Bronchial epithelial cell (primary cell): ENCODE measurements around the gene NRN1L. TPM values are rescaled to one million over a fixed set of nuclear protein-coding genes. Genes with fewer than 3 reads are reported as not detected.
"Not testable (repeated sequence)": the region's sequence is repeated elsewhere in the genome, so short reads cannot be mapped to it uniquely, and the experiment has no call there.

Experiments used
- DNase-seq: peaks from one replicate; pipeline ENCODE4 v3.0.0-alpha.2; 2010; ENCODE audit warnings: low read depth
- FAIRE-seq: peaks from 2 replicates; lab custom pipeline; 2011; peaks lifted over from hg19 to GRCh38; lab: Jason Lieb, UNC
- H3K27me3 ChIP-seq: 2 replicates; pipeline ENCODE4 v1.5.1; 2011; ENCODE audit warnings: low read length; ENCODE audit not compliant: control insufficient read depth, insufficient read depth
- H3K36me3 ChIP-seq: 2 replicates; pipeline ENCODE4 v1.5.1; 2011; ENCODE audit warnings: low read length; ENCODE audit not compliant: control insufficient read depth, insufficient read depth
- H3K4me3 ChIP-seq: 2 replicates; pipeline ENCODE4 v1.5.1; 2011; ENCODE audit warnings: mild to moderate bottlenecking, low read depth, low read length, control low read depth
- total RNA-seq: library from RNA; depleted of rRNA; stranded (reverse); fragments of >200 nt; gene quantifications from 2 replicates; pipeline ENCODE4 v1.2.1, GENCODE V29; 2014
- TF ChIP-seq, protein P1 (sequence below): IDR thresholded peaks from 2 replicates; pipeline ENCODE4 v1.5.1; 2011; ENCODE audit warnings: mild to moderate bottlenecking, moderate library complexity, low read length, control low read depth, inconsistent platforms; ENCODE audit not compliant: insufficient read depth, severe bottlenecking

The NRN1L gene
- total RNA-seq, 1 donor from 2014 or later: not detected

DNA sequence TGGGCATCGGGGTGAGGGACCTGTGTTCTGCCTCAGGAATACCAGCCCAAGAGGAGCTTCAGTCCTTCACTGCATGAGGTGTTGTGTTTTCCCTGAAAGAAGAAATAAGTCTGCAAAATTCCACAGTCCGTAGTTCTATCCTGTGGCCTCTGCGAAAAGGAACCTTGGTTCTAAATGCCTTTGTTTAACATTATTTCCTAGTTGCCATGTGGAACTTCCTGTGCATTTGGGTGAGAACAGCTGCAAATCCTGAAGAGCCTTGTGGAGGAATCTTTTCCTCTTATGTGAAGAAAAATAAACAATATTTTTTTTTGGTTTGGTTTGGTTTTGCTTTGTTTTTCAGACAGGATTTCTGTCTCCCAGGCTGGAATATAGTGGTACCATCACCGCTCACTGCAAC is 18.1 kb downstream of the NRN1L start:
- TF ChIP-seq, protein P1, sequence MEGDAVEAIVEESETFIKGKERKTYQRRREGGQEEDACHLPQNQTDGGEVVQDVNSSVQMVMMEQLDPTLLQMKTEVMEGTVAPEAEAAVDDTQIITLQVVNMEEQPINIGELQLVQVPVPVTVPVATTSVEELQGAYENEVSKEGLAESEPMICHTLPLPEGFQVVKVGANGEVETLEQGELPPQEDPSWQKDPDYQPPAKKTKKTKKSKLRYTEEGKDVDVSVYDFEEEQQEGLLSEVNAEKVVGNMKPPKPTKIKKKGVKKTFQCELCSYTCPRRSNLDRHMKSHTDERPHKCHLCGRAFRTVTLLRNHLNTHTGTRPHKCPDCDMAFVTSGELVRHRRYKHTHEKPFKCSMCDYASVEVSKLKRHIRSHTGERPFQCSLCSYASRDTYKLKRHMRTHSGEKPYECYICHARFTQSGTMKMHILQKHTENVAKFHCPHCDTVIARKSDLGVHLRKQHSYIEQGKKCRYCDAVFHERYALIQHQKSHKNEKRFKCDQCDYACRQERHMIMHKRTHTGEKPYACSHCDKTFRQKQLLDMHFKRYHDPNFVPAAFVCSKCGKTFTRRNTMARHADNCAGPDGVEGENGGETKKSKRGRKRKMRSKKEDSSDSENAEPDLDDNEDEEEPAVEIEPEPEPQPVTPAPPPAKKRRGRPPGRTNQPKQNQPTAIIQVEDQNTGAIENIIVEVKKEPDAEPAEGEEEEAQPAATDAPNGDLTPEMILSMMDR: no peak
- no peak overlapping the region for H3K4me3 ChIP-seq
- no peaks in the 10 kb centered on the region for H3K27me3 ChIP-seq
- H3K36me3 ChIP-seq: peaks cover 11% of the 10 kb centered on the region
- FAIRE-seq (no peak), DNase-seq (no peak)

DNA sequence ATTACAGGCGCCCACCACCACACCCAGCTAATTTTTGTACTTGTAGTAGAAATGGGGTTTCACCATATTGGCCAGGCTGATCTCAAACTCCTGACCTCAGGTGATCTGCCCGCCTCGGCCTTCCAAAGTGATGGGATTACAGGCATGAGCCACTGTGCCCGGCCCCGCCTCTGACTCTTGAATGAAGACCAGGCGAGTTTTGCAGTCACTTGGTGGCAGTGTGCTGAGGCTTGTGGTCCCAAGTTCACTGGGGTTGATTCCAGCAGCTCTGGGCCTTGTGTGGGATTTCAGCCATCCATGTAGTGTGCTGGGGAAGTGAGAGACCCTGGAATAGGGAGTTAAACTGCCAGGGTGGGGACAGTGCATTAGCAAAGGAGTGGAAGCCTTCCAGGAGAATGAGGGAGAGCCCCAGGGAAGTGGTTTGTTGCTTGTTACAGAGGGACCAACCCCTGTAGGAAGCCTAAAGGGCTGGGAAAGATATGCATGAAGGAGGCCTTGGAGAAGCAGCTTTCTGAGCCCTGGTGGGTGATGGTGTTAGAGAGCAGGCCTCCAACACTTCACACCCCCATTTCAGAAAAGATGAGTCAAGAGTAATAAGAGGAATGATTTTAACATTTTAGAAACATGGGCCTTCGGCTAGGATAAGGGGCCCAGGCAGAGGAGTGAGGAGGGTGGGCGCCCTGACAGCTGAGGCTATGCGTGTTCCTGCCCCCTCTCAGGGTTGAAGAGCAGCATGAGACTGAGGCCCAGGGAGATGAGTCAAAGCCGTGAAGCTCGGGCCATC is 22.9 kb downstream of the NRN1L start:
- no peak for FAIRE-seq
- TF ChIP-seq, protein P1: no peak
- Histone ChIP-seq H3K4me3 (no peak overlapping the region), H3K27me3 (no peaks in the 10 kb centered on the region), H3K36me3 (peaks cover 18% of the 10 kb centered on the region)
- DNase-seq: no peak

DNA sequence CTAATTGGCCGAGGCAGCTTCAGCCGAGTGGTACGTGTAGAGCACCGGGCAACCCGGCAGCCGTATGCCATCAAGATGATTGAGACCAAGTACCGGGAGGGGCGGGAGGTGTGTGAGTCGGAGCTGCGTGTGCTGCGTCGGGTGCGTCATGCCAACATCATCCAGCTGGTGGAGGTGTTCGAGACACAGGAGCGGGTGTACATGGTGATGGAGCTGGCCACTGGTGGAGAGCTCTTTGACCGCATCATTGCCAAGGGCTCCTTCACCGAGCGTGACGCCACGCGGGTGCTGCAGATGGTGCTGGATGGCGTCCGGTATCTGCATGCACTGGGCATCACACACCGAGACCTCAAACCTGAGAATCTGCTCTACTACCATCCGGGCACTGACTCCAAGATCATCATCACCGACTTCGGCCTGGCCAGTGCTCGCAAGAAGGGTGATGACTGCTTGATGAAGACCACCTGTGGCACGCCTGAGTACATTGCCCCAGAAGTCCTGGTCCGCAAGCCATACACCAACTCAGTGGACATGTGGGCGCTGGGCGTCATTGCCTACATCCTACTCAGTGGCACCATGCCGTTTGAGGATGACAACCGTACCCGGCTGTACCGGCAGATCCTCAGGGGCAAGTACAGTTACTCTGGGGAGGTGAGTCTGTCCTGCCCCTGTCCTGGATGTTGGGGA is 24.5 kb downstream of the NRN1L start:
- H3K36me3 ChIP-seq: peaks cover 15% of the 10 kb centered on the region
- FAIRE-seq: no peak

DNA sequence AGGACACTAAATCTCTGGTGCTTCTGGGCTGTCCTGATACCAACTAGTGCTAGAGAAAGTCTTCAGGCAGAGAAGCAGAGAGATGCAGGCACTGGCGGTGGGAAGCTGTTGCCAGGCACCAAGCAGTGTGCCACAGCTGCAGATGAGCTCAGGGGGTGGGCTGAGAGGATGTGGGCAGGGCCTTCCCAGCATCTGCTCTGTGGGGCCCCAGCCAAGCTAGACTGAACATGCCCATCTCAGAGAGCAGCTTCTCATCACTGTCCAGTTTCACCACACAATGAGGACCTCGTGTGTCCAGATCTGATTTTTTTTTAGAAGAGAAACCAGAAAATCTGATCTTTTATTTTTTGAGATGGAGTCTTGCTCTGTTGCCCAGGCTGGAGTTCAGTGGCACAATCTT is 25.5 kb downstream of the NRN1L start:
- FAIRE-seq: no peak
- Histone ChIP-seq H3K27me3 (no peaks in the 10 kb centered on the region), H3K36me3 (peaks cover 18% of the 10 kb centered on the region), H3K4me3 (no peak overlapping the region)
- peak; percentile 70 for DNase-seq
- TF ChIP-seq, protein P1: no peak

More for the DNA sequence above, 24.5 kb downstream of the NRN1L start:
- Histone ChIP-seq H3K27me3 (no peaks in the 10 kb centered on the region), H3K4me3 (no peak overlapping the region)
- no peak for DNase-seq
- TF ChIP-seq, protein P1: no peak

- FAIRE-seq (no peak), DNase-seq (no peak)
- Histone ChIP-seq H3K4me3 (no peak overlapping the region), H3K27me3 (no peaks in the 10 kb centered on the region), H3K36me3 (peaks cover 8% of the 10 kb centered on the region)
- TF ChIP-seq, protein P1: no peak
Measured at GRCh38 chr16:67914758-67915495, 30.2 kb downstream of the NRN1L start.

DNA sequence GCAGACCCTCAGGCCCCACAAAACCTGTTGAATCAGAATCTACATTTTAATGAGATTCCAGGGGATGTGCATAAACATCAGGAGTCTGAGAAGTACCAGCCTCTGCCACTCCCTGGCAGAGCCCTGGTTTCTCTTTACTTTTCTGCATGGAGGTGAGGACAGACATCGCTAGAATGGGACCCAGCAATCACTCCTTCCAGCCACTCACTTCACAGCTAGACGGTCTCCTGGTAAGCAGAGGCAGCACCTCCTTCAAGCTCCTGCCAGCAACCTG is 30.7 kb downstream of the NRN1L start:
- FAIRE-seq: not testable (repeated sequence)

More for the DNA sequence above, 30.7 kb downstream of the NRN1L start:
- not testable (repeated sequence) for H3K4me3 ChIP-seq, DNase-seq, H3K27me3 ChIP-seq, H3K36me3 ChIP-seq
